ENCODE results near the gene ERVFRD-1.
"Not testable (repeated sequence)": the region's sequence is repeated elsewhere in the genome, so short reads cannot be mapped to it uniquely, and the experiment has no call there.

The ERVFRD-1 gene

DNA sequence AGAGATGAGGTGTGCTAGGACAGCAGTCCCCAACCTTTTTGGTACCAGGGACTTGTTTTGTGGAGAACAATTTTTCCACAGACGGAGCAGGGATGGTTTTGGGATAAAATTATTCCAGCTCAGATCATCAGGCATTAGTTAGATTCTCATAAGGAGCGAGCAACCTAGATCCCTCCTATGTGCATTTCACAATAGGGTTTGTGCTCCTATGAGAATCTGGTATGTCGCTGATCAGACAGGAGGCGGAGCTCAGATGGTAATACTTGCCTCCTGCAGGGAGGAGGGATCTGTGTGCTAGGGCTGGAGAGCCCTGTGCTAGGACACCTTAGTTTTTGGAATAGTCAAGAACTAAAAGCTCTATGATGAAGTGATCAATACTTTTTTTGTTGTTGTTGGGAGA is 15.4 kb downstream of the ERVFRD-1 start:
- TF ChIP-seq CTCF (IDR thresholded peaks at IDR 0.05; ENCODE audit: borderline replicate concordance, insufficient read depth, low read depth, low read length) = no peak
- no peak overlapping the region for H3K4me3 ChIP-seq (ENCODE audit: low read depth, low read length)

DNA sequence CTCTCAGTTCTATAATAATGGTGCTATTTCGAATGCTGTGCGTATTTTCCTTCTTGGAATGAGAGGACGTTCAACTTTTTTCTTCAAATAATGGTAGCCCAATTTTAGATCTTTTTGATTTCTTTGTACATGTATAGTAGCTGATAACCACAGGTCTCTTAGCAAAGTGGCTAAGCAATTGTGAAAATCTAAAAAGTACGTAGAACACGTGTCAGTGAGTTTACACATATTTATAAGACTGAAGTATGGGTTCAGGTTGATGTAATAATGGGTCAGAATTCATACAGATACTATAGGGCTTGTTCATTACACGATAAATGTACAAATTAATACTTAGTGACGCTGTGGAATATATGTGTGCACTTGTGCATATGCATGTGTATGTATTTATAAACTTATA is 16.6 kb downstream of the ERVFRD-1 start:
- peak overlapping the region; percentile 86 for H3K4me3 ChIP-seq (ENCODE audit: low read depth, low read length)
- TF ChIP-seq CTCF (IDR thresholded peaks at IDR 0.05; ENCODE audit: borderline replicate concordance, insufficient read depth, low read depth, low read length) = no peak

DNA sequence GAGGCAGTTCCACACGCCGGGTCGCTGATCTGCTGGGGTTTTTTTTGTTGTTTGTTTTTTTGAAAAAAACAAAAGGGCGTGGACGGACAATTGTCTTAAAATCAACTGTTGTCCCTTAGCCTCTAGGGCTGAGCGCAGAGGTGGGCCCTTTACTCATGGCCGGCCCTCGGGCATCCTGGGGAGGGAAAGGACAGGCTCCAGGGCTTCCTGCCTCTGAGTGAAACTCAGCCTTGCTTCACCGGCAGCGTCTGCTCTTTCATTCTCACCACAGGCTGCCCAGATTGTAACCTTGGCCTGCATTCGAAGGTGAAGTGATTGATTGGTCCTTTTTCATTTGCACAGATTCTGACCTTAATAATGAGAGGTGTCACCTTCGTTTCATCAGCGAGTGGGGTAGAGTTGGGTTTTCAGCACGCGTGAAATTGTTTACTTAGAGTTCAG is 17.1 kb downstream of the ERVFRD-1 start:
- no peak for TF ChIP-seq CTCF (IDR thresholded peaks at IDR 0.05; ENCODE audit: borderline replicate concordance, insufficient read depth, low read depth, low read length)
- peak overlapping the region; percentile 86 for H3K4me3 ChIP-seq (ENCODE audit: low read depth, low read length)

DNA sequence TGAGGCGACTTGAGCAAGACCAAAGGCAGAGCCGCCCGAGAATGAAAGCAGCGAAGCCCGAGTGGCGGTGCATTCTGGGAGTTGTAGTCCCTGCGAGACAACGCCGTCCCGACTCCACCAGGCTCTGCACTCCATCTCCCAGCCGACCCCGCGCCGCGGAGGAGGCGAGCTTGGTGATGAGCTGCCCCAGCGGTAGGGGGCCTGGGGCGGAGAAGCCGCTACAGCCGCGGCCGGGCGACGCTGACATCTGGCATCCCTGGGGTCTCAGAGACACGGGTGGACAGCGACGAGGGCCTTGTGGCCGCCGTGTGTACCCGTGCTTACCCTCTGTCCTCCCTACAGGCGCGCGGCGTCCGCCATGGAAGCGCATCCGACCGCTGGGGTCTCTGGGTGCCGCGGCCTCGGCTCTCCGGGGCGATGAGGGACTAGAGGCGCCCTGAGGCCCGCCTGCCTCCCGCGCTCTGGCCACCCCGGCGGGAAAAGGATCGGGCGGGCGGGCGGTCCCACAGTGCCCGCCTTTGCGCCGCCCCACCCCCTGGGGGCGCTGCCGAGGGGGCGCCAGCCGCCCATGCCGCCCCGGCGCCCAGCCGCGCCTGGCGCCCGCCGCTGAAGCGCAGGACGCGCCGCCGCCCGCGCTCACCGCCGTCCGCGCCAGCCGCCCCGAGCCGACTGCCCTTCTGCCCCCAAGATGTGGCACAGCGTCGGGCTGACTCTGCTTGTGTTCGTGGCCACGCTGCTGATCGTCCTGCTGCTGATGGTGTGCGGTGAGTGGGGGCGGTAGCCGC is 17.7 kb downstream of the ERVFRD-1 start, which contains the start of gene SMIM13:
Gene SMIM13 (plus strand): TSS at position 209 of the 785 bp plus-strand sequence. CDS start 480 bp downstream, at position 689.
- peak; percentile 58 for TF ChIP-seq CTCF (IDR thresholded peaks at IDR 0.05; ENCODE audit: borderline replicate concordance, insufficient read depth, low read depth, low read length)
- peak within 1 kb of the TSS; percentile 86 for H3K4me3 ChIP-seq (ENCODE audit: low read depth, low read length)

DNA sequence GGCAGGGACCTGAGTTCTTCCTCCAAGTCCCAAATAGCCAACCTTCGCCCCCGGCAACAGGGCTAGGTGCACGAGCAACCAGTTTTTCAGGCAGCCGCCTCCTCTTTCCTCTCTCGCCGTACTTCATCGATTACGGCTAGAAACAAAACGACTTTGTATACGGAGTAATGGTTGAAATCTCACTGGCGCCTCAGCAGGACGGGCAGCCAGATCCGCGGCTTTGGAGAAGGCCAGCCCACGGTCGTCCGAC is 18.2 kb downstream of the ERVFRD-1 start:
- TF ChIP-seq CTCF (IDR thresholded peaks at IDR 0.05; ENCODE audit: borderline replicate concordance, insufficient read depth, low read depth, low read length) = no peak
- H3K4me3 ChIP-seq (ENCODE audit: low read depth, low read length) = peak overlapping the region; percentile 86

GRCh38 chr6:11092668-11093375 is 18.7 kb downstream of the ERVFRD-1 start:
- H3K4me3 ChIP-seq (ENCODE audit: low read depth, low read length) = peak overlapping the region; percentile 86
- TF ChIP-seq CTCF (IDR thresholded peaks at IDR 0.05; ENCODE audit: borderline replicate concordance, insufficient read depth, low read depth, low read length) = no peak

- not testable (repeated sequence) for H3K4me3 ChIP-seq (ENCODE audit: low read depth, low read length)
These were observed 20.4 kb downstream of the ERVFRD-1 start for GRCh38 chr6:11091141-11091540.

Measured in GM12875 (cell line).